ENCODE data around the gene TMPRSS13.

DNA sequence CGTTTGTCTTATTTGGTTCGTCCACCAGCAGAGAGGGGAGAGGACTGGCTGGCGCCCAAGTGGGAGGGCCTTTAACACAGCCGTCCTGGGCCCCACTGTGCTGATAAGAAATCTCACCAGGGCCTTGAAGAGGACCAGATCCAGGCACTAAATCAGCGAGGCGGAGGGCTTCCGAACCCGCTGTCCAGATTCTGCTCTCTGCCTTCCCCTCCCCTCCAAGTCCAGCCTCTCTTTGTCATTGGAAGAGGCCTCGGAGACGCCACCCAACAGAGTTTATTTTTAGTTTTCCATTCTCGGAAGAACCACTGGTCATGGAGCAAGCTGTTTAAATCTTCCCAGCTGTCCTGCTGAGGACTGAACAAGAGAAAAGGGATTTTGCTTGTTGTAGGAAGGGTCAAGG, 43.4 kb downstream of the TMPRSS13 start:
- TF ChIP-seq ZNF101 (CRISPR knock-in tag; IDR thresholded peaks at IDR 0.05; ENCODE audit: borderline replicate concordance, low read depth) (no peak), POLR2A (IDR thresholded peaks at IDR 0.05; ENCODE audit: insufficient read depth in 1 of 2, low read depth in 2 of 2, low read length in 2 of 2) (no peak), ZNF552 (CRISPR knock-in tag; IDR thresholded peaks at IDR 0.05; ENCODE audit: borderline replicate concordance) (no peak), SMARCC2 (IDR thresholded peaks at IDR 0.05) (no peak), HDAC1 (CRISPR knock-in tag; IDR thresholded peaks at IDR 0.05) (no peak), CTCF (CRISPR knock-in tag; IDR thresholded peaks at IDR 0.05) (no peak), ZFP36 (IDR thresholded peaks at IDR 0.05; ENCODE audit: borderline replicate concordance, low read depth, low read length, partially characterized antibody) (no peak), MAX (IDR thresholded peaks at IDR 0.05) (no peak), SMC3 (IDR thresholded peaks at IDR 0.05; ENCODE audit: low read length) (no peak), KDM3A (CRISPR knock-in tag; IDR thresholded peaks at IDR 0.05; ENCODE audit: low read depth) (no peak), YY1 (IDR thresholded peaks at IDR 0.05; ENCODE audit: insufficient read depth, insufficient replicate concordance, low read depth, low read length) (no peak)
- TF ChIP-seq, protein P1, sequence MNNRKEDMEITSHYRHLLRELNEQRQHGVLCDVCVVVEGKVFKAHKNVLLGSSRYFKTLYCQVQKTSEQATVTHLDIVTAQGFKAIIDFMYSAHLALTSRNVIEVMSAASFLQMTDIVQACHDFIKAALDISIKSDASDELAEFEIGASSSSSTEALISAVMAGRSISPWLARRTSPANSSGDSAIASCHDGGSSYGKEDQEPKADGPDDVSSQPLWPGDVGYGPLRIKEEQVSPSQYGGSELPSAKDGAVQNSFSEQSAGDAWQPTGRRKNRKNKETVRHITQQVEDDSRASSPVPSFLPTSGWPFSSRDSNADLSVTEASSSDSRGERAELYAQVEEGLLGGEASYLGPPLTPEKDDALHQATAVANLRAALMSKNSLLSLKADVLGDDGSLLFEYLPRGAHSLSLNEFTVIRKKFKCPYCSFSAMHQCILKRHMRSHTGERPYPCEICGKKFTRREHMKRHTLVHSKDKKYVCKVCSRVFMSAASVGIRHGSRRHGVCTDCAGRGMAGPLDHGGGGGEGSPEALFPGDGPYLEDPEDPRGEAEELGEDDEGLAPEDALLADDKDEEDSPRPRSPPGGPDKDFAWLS (CRISPR knock-in tag; IDR thresholded peaks at IDR 0.05; ENCODE audit: borderline replicate concordance), result no peak

All from HepG2 (cell line).